Gastroesophageal sphincter (tissue), 4 donors: ENCODE data around the gene FAM3A. TPM values are rescaled to one million over a fixed set of nuclear protein-coding genes. Genes with fewer than 3 reads are reported as not detected.

ENCODE experiments used
- ATAC-seq: fragments of 150-250 bp; one replicate; pipeline ENCODE4 v1.9.1; 2016; ENCODE audit warnings: mild to moderate bottlenecking, moderate library complexity
- H3K27ac ChIP-seq, 4 donors: fragments of 200-600 bp; sonication (generic) in 3 of 4; 1 replicate in 3 of 4; 2 replicates in 1 of 4; pipeline ENCODE4 v1.5.1; 2016 to 2019
- H3K27me3 ChIP-seq: fragments of 200-600 bp; sonication (generic); one replicate; pipeline ENCODE4 v1.5.1; 2019
- H3K36me3 ChIP-seq, 2 donors: fragments of 200-600 bp; sonication (generic); one replicate each; pipeline ENCODE4 v1.5.1; 2019; ENCODE audit warnings: control low read depth in 1 of 2
- H3K4me1 ChIP-seq, 3 donors: fragments of 200-600 bp; sonication (generic); 1 replicate in 2 of 3; 2 replicates in 1 of 3; pipeline ENCODE4 v1.5.1; 2016 to 2019; ENCODE audit warnings: control low read depth in 2 of 3
- H3K4me3 ChIP-seq, 2 donors: fragments of 200-600 bp; sonication (generic); one replicate each; pipeline ENCODE4 v1.5.1; 2019; ENCODE audit warnings: mild to moderate bottlenecking in 1 of 2, moderate library complexity in 1 of 2
- H3K9me3 ChIP-seq, 3 donors: fragments of 200-600 bp; sonication (generic); one replicate each; pipeline ENCODE4 v1.5.1; 2017 to 2019; ENCODE audit warnings: control low read depth in 2 of 3
- CTCF ChIP-seq, 4 experiments: fragments of 200-600 bp in 2 of 4; fragments of 450-650 bp in 2 of 4; sonication (generic) in 1 of 4; IDR thresholded peaks; one replicate each; pipeline ENCODE4 v1.5.1; 2017 to 2019; ENCODE audit warnings: antibody characterized with exemption in 4 of 4, mild to moderate bottlenecking in 2 of 4, moderate library complexity in 2 of 4
- EP300 ChIP-seq: sonication (generic); formaldehyde crosslinking; IDR thresholded peaks from one replicate; pipeline ENCODE4 v1.6.1; 2017; ENCODE audit warnings: antibody characterized with exemption, mild to moderate bottlenecking
- POLR2A ChIP-seq, 2 donors: fragments of 450-650 bp; IDR thresholded peaks; one replicate each; pipeline ENCODE4 v1.6.1; 2017; ENCODE audit warnings: antibody characterized with exemption in 2 of 2, mild to moderate bottlenecking in 2 of 2, moderate library complexity in 1 of 2
- POLR2AphosphoS5 ChIP-seq: sonication (generic); formaldehyde crosslinking; IDR thresholded peaks from one replicate; pipeline ENCODE4 v1.6.1; 2017; ENCODE audit warnings: antibody characterized with exemption
- WGBS, 2 donors: methylation state at CpG; one replicate each; pipeline ENCODE4 v1.1.5; 2018; ENCODE audit warnings: low coverage in 1 of 2; 5-methylcytosine and 5-hydroxymethylcytosine counted together
- total RNA-seq, 4 donors: library from RNA; depleted of rRNA; stranded (reverse); fragments of >200 nt; gene quantifications; one replicate each; pipeline ENCODE4 v1.1.0, GENCODE V29; 2016

Gene FAM3A
- total RNA-seq, 4 donors from 2014 or later = 36.6 to 44.4 (median 40.5) TPM

DNA sequence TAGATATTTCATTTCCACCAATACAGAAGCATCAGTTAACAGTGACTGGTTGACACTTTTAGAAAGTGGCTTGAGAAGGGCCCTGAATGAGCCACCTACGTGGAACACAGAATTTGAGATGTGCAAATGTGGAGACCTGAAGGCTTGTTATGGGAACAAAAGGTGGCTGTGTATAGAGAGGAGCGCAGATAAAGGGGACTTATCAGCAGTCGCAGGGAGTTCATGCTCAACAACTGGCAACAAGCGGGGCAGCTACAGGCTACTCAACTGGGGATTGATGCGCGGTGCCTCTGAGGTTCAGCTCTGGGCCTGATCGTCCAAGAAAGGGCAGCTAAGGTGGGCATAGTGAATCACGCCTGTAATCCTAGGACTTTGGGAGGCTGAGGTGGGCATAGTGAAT is 3.4 kb upstream of the FAM3A start:
- H3K4me1 ChIP-seq = peaks cover 5 to 27% (median 11%) of the 10 kb centered on the region in 3 donors

DNA sequence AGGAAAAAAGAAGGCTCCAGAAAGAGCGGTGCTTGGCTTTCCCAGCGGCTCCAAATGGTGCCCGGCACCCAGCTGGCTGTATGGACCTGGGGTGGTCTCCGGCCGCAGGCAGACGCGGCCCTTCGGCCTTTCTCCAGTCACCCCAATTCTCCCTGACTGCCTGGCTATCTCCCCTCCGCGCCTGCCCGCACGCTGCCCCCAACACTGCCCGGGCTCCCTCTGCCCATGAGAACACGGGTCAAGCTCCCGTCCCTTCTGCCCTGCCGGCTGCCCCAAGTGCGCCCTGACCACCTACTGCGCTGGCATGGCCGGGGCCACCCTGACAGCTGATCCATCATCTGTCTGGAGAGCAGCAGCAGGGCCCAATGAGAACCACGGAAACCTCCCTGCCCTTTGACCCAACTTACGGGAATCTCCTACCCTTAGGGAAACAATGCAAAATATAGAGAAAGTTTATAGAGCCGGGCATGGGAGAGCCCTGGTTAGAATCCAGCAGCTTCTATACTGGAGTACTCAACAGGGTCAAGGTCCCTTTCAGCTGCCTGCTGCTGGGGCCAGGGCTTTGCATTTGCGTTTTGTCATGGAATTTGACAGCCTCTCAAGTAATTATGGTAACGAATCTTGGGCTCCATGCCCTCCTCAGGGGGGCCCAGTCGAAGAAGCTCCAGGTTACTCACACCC is 1.2 kb upstream of the FAM3A start:
- WGBS, 2 donors = 13% methylated on average over 4 of the region's 25 CpGs; no CpG with 5 or more reads in 1 of the 2 donors
- Histone ChIP-seq H3K36me3 (no peaks in the 10 kb centered on the region), H3K4me3 (peak overlapping the region; percentile 21 to 70), H3K9me3 (no peaks in the 10 kb centered on the region), H3K27me3 (no peaks in the 10 kb centered on the region), H3K4me1 (peaks cover 5 to 35% (median 11%) of the 10 kb centered on the region in 3 donors), H3K27ac (peak overlapping the region; percentile 89 to 97 (median 94))
- no peak for TF ChIP-seq CTCF (IDR thresholded peaks at IDR 0.05)
- no peak for TF ChIP-seq POLR2A (IDR thresholded peaks at IDR 0.05)
- no peak for TF ChIP-seq POLR2AphosphoS5
- no peak for TF ChIP-seq EP300
- ATAC-seq = no peak

More for the DNA sequence above, 3.4 kb upstream of the FAM3A start:
- Histone ChIP-seq H3K27me3 (no peaks in the 10 kb centered on the region), H3K9me3 (no peaks in the 10 kb centered on the region), H3K27ac (no peak overlapping the region), H3K36me3 (no peaks in the 10 kb centered on the region), H3K4me3 (no peak overlapping the region)
- TF ChIP-seq POLR2A (IDR thresholded peaks at IDR 0.05) = no peak
- TF ChIP-seq CTCF (IDR thresholded peaks at IDR 0.05) = no peak
- TF ChIP-seq POLR2AphosphoS5 = no peak
- no peak for ATAC-seq
- WGBS, 2 donors = 88% methylated on average over 8 of the region's 8 CpGs; no CpG with 5 or more reads in 1 of the 2 donors

DNA sequence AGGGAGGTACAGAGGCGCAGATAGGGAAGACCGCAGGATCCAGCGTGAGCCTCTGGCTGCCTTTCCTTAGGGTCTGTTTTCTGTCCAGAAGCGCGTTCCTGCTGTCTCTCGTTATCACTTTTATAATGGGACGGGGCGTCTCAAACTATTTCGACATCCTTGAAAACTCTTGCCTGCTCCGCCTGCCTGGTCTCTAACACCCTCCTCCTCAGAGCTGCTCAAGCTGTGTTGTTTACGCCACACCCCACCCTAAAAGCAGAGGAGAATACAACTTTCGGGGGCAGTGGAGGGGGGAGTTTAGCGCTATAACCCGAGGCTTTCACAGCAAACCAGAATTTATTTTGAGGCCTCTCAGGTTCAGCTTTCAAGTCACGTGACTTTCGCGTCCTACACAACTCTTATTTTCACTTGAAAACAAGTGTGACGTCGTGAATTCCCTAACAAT is 646 bp upstream of the FAM3A start:
- 15% methylated on average over 5 of the region's 19 CpGs; no CpG with 5 or more reads in 1 of the 2 donors for WGBS, 2 donors
- TF ChIP-seq POLR2A (IDR thresholded peaks at IDR 0.05) (no peak), POLR2AphosphoS5 (no peak), CTCF (IDR thresholded peaks at IDR 0.05) (no peak), EP300 (no peak)

DNA sequence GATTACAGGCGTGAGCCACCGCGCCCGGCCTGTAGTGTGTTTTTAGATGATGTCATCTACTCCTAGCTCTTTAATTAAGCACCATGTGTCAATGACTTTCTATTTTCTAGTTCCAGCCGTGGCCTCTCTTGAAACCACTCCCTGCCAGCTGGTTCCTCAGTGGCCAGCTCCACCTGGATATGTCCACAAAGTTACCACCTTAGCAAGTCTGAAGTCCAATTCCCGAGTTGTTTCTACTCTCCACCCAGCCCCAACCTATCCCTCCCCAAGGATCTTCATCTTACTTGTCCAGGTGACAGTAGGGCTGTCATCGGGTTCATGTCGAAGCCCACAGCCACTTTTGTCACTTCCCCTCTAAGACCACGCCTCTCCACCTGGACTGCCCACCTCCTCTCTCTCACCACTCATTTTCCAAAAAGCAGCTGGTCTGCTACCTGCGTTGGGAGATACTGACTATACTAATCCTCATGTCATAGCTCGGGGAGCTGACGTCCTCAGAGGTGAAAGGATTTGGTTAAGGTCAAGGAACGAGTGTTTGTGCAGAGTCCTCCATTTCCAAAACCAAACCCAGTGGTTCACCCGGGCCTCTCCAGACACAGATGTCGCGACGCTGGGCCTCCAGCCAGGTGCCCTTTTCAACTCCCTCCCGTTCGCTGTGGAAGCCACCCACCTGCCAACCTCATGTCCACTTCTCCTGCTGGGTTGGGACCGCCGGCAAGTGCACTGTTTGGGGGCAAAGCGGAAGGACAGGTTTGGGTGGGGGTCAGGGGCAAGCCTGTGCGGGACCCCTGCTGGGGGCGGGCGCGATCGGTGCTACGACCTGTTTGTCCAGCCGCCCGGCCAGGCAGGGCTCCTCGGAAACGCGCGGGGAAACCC is 704 bp downstream of the FAM3A start:
- 53 to 63% methylated on average over 4 to 9 of the region's 34 CpGs for WGBS, 2 donors
- TF ChIP-seq POLR2AphosphoS5 = no peak
- no peak for TF ChIP-seq CTCF (IDR thresholded peaks at IDR 0.05)
- no peak for TF ChIP-seq POLR2A (IDR thresholded peaks at IDR 0.05)
- no peak for TF ChIP-seq EP300
- peaks cover 5 to 35% (median 11%) of the 10 kb centered on the region in 3 donors for H3K4me1 ChIP-seq
- peak overlapping the region; percentile 89 to 95 (median 94) for H3K27ac ChIP-seq
- peak overlapping the region; percentile 70 to 86 for H3K4me3 ChIP-seq
- H3K36me3 ChIP-seq = peaks cover 0 to 11% of the 10 kb centered on the region in 2 donors
- ATAC-seq = peak; percentile 1
- H3K9me3 ChIP-seq = no peaks in the 10 kb centered on the region
- no peaks in the 10 kb centered on the region for H3K27me3 ChIP-seq

More for the DNA sequence above, 646 bp upstream of the FAM3A start:
- peak overlapping the region; percentile 24 to 70 for H3K4me3 ChIP-seq
- peak overlapping the region; percentile 89 to 97 (median 94) for H3K27ac ChIP-seq
- ATAC-seq = peak; percentile 70
- H3K9me3 ChIP-seq = no peaks in the 10 kb centered on the region
- no peaks in the 10 kb centered on the region for H3K27me3 ChIP-seq
- peaks cover 0 to 2% of the 10 kb centered on the region in 2 donors for H3K36me3 ChIP-seq
- H3K4me1 ChIP-seq = peaks cover 5 to 35% (median 11%) of the 10 kb centered on the region in 3 donors
